BLaER1 treated with 17β-estradiol and CSF1 and Interleukin-3, amounts not matched to agents 10 nM and 100 nM (cell line): ENCODE results near the gene SHH.
A peak's percentile ranks its signal among the peaks of the same experiment; 100 is the strongest.

Experiments used
- H3K27ac ChIP-seq, 11 experiments: shearing (Covaris generic); formaldehyde crosslinking; 2 replicates each; pipeline ENCODE4 v1.8.1; 2022
- H3K27me3 ChIP-seq, 11 experiments: shearing (Covaris generic); formaldehyde crosslinking; 2 replicates each; pipeline ENCODE4 v1.8.1; 2022
- H3K36me3 ChIP-seq, 11 experiments: shearing (Covaris generic); formaldehyde crosslinking; 2 replicates each; pipeline ENCODE4 v1.8.1; 2022
- H3K4me1 ChIP-seq, 10 experiments: shearing (Covaris generic); formaldehyde crosslinking; 2 replicates each; pipeline ENCODE4 v1.8.1; 2022
- H3K4me2 ChIP-seq, 11 experiments: shearing (Covaris generic); formaldehyde crosslinking; 2 replicates each; pipeline ENCODE4 v1.8.1; 2022
- H3K4me3 ChIP-seq, 10 experiments: shearing (Covaris generic); formaldehyde crosslinking; 2 replicates each; pipeline ENCODE4 v1.8.1; 2022
- H3K9ac ChIP-seq, 11 experiments: shearing (Covaris generic); formaldehyde crosslinking; 2 replicates each; pipeline ENCODE4 v1.8.1; 2022
- H3K9me3 ChIP-seq, 11 experiments: shearing (Covaris generic); formaldehyde crosslinking; replicated peaks in 1 of 11; 2 replicates each; pipeline ENCODE4 v1.8.1; 2022
- H4K20me1 ChIP-seq, 11 experiments: shearing (Covaris generic); formaldehyde crosslinking; 2 replicates each; pipeline ENCODE4 v1.8.1; 2022
- Cebpa-rat ChIP-seq, 11 experiments: shearing (Covaris generic); IDR thresholded peaks; 2 replicates each; pipeline ENCODE4 v1.8.1; 2022

The SHH gene

DNA sequence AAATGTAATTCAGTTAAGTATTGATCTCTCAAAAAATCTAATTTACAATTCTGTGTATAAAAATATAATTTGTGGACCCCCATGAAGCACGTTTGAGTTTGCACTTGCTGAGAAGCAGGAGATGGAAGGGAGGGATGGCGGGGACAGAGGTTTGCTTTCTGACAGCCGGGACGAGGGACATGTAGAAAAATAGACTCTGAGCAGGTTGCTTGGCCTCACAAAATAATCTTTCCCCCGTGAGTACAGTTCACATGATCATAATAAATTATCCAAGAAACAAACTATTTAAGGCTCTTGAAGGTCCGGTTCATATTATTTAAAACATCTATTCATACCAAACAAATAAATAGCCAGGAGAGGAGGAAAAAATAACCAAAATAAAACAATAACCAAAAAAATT, 10.0 kb downstream of the SHH start:
- peaks cover 64 to 77% (median 72%) of the 10 kb centered on the region in 11 experiments for H3K27me3 ChIP-seq
- no peak overlapping the region for H3K4me3 ChIP-seq
- TF ChIP-seq Cebpa-rat (IDR thresholded peaks at IDR 0.05): no peak
- peaks cover 0 to 34% (median 18%) of the 10 kb centered on the region in 11 experiments; a peak in 12 of 22 replicates for H4K20me1 ChIP-seq
- no peak overlapping the region for H3K27ac ChIP-seq
- H3K9ac ChIP-seq: no peak overlapping the region
- H3K4me1 ChIP-seq: peaks cover 35 to 59% (median 50%) of the 10 kb centered on the region in 10 experiments
- H3K9me3 ChIP-seq: peaks cover 0 to 17% (median 6%) of the 10 kb centered on the region in 11 experiments; a peak in 11 of 22 replicates
- H3K36me3 ChIP-seq: no peaks in the 10 kb centered on the region
- H3K4me2 ChIP-seq: no peak overlapping the region

DNA sequence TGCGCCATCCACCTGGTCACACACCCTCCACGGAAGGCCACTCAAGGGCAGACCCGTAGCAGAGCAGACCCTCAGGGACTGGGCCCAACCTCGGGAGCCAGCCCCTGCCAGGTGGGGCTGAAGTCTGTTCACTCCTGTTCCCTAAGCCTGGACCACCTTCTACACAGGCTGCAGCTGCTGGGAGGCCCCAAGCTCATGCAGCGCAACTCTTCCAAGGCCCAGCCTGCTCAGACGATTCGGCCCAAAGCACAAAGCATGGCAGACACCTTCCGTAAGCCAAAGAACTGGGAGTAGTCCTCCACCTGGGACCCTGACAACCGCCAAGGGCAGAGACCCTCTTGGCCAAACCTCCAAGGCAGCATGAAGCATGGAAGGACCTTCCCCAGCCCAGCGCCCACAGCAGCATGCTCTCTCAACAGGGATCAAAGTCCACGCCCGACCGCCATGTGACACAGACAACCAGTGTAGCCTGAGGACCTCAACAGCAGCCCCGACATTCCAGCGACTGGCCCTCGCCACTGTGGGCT, 11.5 kb downstream of the SHH start:
- no peak overlapping the region for H3K4me3 ChIP-seq
- no peak for TF ChIP-seq Cebpa-rat (IDR thresholded peaks at IDR 0.05)
- peaks cover 50 to 62% (median 57%) of the 10 kb centered on the region in 11 experiments for H3K27me3 ChIP-seq
- peaks cover 30 to 51% (median 45%) of the 10 kb centered on the region in 10 experiments for H3K4me1 ChIP-seq
- H3K9me3 ChIP-seq: peaks cover 0 to 17% (median 6%) of the 10 kb centered on the region in 11 experiments; a peak in 11 of 22 replicates
- no peak overlapping the region for H3K27ac ChIP-seq
- no peak overlapping the region for H3K4me2 ChIP-seq
- no peak overlapping the region for H3K9ac ChIP-seq
- H3K36me3 ChIP-seq: no peaks in the 10 kb centered on the region
- H4K20me1 ChIP-seq: peaks cover 0 to 23% (median 11%) of the 10 kb centered on the region in 11 experiments; a peak in 11 of 22 replicates

DNA sequence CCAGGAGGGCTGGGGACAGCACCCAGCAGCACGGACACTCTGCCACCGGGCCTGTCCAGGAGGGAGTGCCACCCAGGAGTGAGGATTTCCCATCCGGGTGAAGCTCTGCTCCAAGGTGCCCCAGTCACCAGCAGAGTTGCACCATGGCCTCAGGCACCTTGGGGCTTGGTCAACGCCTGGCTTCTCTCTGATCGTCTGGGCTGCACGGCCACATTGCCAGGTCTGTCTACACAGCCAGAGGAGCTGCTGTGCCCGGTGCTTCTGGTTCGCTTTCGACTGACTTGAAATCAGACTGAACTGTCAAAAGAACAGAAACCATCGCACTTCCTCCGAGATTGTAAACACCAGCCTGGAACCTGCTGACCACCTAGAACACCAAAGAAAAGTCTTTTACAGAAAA, 12.0 kb downstream of the SHH start:
- Histone ChIP-seq H3K36me3 (no peaks in the 10 kb centered on the region), H3K27ac (no peak overlapping the region), H3K9ac (no peak overlapping the region), H3K4me2 (no peak overlapping the region), H3K9me3 (peaks cover 0 to 14% (median 5%) of the 10 kb centered on the region in 11 experiments; a peak in 11 of 22 replicates), H3K4me1 (peaks cover 30 to 49% (median 45%) of the 10 kb centered on the region in 10 experiments), H3K27me3 (peaks cover 45 to 57% (median 52%) of the 10 kb centered on the region in 11 experiments), H4K20me1 (peaks cover 0 to 18% (median 7%) of the 10 kb centered on the region in 11 experiments; a peak in 10 of 22 replicates), H3K4me3 (no peak overlapping the region)
- no peak for TF ChIP-seq Cebpa-rat (IDR thresholded peaks at IDR 0.05)

- peaks cover 37 to 49% (median 44%) of the 10 kb centered on the region in 11 experiments for H3K27me3 ChIP-seq
- H3K4me2 ChIP-seq: peak overlapping the region; percentile 61 to 88 (median 78); a peak in 18 of 22 replicates
- no peak overlapping the region for H3K4me3 ChIP-seq
- no peak overlapping the region for H3K9ac ChIP-seq
- no peak overlapping the region for H3K27ac ChIP-seq
- TF ChIP-seq Cebpa-rat (IDR thresholded peaks at IDR 0.05): no peak
- H3K4me1 ChIP-seq: peaks cover 24 to 41% (median 37%) of the 10 kb centered on the region in 10 experiments
- peaks cover 0 to 13% (median 0%) of the 10 kb centered on the region in 11 experiments; a peak in 7 of 22 replicates for H4K20me1 ChIP-seq
- H3K36me3 ChIP-seq: no peaks in the 10 kb centered on the region
- peaks cover 0 to 8% (median 5%) of the 10 kb centered on the region in 11 experiments; a peak in 10 of 22 replicates for H3K9me3 ChIP-seq
These were observed 12.7 kb downstream of the SHH start for GRCh38 chr7:155799514-155799913.

DNA sequence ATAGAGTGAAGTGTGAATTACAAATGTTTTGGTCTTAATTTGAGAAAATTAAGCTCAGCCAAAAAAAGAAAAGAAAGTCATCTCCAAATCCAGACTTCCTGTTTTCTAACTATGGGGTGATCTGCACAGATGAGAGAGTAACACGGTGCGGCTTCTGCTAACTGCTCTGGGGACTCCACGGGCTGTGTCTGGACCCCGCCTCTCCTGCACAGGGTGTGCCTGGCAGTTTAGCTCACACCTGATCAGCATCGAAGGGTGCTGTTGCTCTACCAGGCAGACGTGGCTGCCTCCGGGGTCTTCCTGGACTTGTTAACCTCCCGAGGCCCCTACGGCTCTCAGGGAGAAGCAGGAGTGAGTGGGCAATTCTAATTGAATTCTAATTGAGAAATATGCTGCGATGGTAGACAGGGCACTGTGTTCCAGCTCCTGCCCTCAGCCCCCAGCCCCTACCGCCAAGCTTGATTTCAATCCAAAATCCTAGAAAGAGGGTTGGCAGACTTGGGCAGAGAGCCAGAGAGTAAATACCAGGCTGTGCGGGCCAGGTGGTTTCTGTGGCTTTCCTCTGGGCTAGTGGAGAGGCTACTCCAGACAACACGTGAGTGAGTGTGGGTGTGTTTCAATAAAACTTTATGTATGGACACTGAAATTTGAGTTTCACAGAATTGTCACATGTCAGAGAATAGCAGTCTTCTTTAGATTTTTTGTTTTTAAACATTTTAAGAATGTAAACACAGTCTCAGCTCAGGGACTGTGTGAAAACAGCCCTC, 13.4 kb downstream of the SHH start:
- H3K9ac ChIP-seq: peak overlapping the region in 3 of 11 experiments; percentile 10 to 31 (median 12); a peak in 1 of 22 replicates
- H3K4me1 ChIP-seq: peaks cover 18 to 38% (median 33%) of the 10 kb centered on the region in 10 experiments
- H3K36me3 ChIP-seq: no peaks in the 10 kb centered on the region
- H3K9me3 ChIP-seq: peaks cover 0 to 8% (median 5%) of the 10 kb centered on the region in 11 experiments; a peak in 10 of 22 replicates
- peaks cover 0 to 13% (median 0%) of the 10 kb centered on the region in 11 experiments; a peak in 7 of 22 replicates for H4K20me1 ChIP-seq
- TF ChIP-seq Cebpa-rat (IDR thresholded peaks at IDR 0.05): no peak
- peaks cover 30 to 43% (median 37%) of the 10 kb centered on the region in 11 experiments for H3K27me3 ChIP-seq
- H3K4me2 ChIP-seq: peak overlapping the region; percentile 61 to 88 (median 78)
- 0 out of 20 replicates have a peak overlapping the region, but pooled peaks of 1 of the 10 experiments have one; percentile 8 for H3K4me3 ChIP-seq
- H3K27ac ChIP-seq: no peak overlapping the region

DNA sequence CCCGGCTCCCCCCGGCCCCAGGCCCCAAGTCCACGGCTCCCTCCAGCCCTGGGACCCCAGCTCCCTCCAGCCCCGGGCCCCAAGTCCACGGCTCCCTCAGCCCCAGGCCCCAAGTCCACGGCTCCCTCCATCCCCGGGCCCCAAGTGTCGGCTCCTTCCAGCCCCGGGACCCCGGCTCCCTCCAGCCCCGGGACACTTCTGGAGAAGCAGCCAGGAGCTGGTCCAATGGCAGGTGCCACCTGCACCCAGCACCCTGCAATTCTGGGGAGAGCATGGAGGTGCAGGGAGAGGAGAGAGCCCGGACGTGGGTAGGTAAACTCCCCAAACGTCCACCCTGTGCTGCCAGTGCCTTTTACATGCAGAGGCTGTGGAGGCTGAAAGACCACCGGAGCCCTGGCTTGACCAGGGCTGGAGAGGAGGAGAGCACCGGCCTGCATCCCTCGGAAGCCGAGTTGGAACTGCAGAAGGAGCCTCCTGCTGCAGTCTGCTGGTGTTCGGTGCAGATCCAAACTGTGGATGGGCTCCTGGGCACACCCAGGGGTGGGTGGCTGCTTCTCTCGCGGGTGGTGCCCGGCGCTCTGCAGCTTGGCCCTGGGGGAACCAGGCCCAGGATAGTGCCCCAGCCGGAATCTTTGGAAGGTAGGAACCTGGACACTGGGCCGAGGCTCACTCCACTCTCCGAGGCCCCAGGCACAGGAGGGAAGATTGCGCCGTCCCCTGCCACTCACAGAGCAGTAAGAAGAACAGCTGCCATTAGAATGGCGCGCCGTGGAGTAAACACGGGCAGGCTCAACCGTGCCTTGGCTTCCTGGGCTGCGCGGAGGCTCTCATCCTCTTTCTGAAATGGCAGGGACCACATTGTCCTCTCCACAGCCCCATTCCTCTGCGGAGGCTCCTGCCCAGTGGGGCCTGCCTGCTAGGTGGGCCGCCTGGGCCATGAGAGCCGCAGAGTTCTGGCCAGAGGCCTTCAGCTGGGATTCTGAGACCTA, 14.7 kb downstream of the SHH start:
- no peak overlapping the region for H3K27ac ChIP-seq
- peaks cover 18 to 33% (median 23%) of the 10 kb centered on the region in 10 experiments for H3K4me1 ChIP-seq
- H3K36me3 ChIP-seq: no peaks in the 10 kb centered on the region
- peaks cover 0 to 13% (median 0%) of the 10 kb centered on the region in 11 experiments; a peak in 7 of 22 replicates for H4K20me1 ChIP-seq
- peak overlapping the region in 3 of 11 experiments; percentile 9 to 20 (median 10); a peak in 1 of 22 replicates for H3K9ac ChIP-seq
- H3K27me3 ChIP-seq: peaks cover 17 to 31% (median 25%) of the 10 kb centered on the region in 11 experiments
- no peak for TF ChIP-seq Cebpa-rat (IDR thresholded peaks at IDR 0.05)
- H3K9me3 ChIP-seq: no peaks in the 10 kb centered on the region
- H3K4me3 ChIP-seq: no peak overlapping the region
- peak overlapping the region; percentile 61 to 88 (median 78) for H3K4me2 ChIP-seq

- peaks cover 0 to 13% (median 0%) of the 10 kb centered on the region in 11 experiments; a peak in 7 of 22 replicates for H4K20me1 ChIP-seq
- H3K27ac ChIP-seq: no peak overlapping the region
- no peaks in the 10 kb centered on the region for H3K9me3 ChIP-seq
- no peak overlapping the region for H3K4me3 ChIP-seq
- peaks cover 18 to 33% (median 23%) of the 10 kb centered on the region in 10 experiments for H3K4me1 ChIP-seq
- H3K36me3 ChIP-seq: no peaks in the 10 kb centered on the region
- no peak overlapping the region for H3K9ac ChIP-seq
- peaks cover 8 to 22% (median 17%) of the 10 kb centered on the region in 11 experiments for H3K27me3 ChIP-seq
- TF ChIP-seq Cebpa-rat (IDR thresholded peaks at IDR 0.05): no peak
- H3K4me2 ChIP-seq: peak overlapping the region in 4 of 11 experiments; percentile 4 to 80 (median 31); a peak in 4 of 22 replicates
These were observed 15.6 kb downstream of the SHH start for GRCh38 chr7:155796381-155797261.
